Activated T-helper 2 cell treated with anti-CD3 and anti-CD28 coated beads, Interferon-gamma antibody, Interleukin-2, Interleukin-4, amounts not matched to agents 10 μg/mL and 5 μg/mL and 100 μg/mL, durations not matched to agents 14 hours and 24 hours and 36 hours (primary cell): ENCODE data around the gene CXCL3. TPM values are rescaled to one million over a fixed set of nuclear protein-coding genes. Genes with fewer than 3 reads are reported as not detected.

Experiments used
- DNase-seq: peaks from one replicate; pipeline ENCODE4 v3.0.0; 2021; ENCODE audit warnings: low spot score
- H3K27ac Mint-ChIP-seq: one replicate; pipeline ENCODE4 v1.8.0; 2021; ENCODE audit warnings: mixed read lengths
- H3K27me3 Mint-ChIP-seq: one replicate; pipeline ENCODE4 v1.8.0; 2021; ENCODE audit warnings: low read depth, mixed read lengths
- H3K36me3 Mint-ChIP-seq: one replicate; pipeline ENCODE4 v1.8.0; 2021; ENCODE audit warnings: low read depth, mixed read lengths
- H3K4me1 Mint-ChIP-seq: one replicate; pipeline ENCODE4 v1.8.0; 2021; ENCODE audit warnings: low read depth, mixed read lengths
- H3K4me3 Mint-ChIP-seq: one replicate; pipeline ENCODE4 v1.8.0; 2021; ENCODE audit warnings: low read depth, mild to moderate bottlenecking, moderate library complexity, mixed read lengths
- H3K9me3 Mint-ChIP-seq: one replicate; pipeline ENCODE4 v1.8.0; 2021; ENCODE audit warnings: mixed read lengths
- intact Hi-C: fragments of 100-400 bp; cut with micrococcal nuclease; formaldehyde crosslinking; loops from one replicate; pipeline ENCODE4 v1.15.1; 2023
- total RNA-seq: library from RNA; stranded (reverse); gene quantifications from 2 replicates; pipeline ENCODE4 v1.2.3, GENCODE V29; 2022

CXCL3 gene
- total RNA-seq, 1 donor from 2014 or later: 0.14 TPM

DNA sequence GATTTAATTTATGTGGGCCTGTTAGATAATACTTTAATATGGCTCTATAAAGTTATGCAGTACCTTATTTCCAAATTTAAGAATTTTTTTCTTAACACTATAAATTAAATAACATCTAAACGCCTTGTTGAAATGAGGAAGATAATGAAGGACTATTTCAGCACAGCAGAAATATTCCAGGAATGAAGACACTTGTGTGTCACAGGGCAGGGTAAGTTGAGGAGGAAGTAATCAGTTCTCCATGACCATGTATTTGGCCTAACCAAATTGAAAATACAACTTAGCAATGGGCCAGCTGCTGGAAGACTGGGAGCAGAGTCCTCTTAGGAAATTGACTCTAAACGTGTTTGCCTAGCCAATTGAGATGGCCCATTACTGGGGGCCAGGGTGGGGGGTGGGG is 16.9 kb downstream of the CXCL3 start:
- peaks cover 7% of the 10 kb centered on the region for H3K4me1 Mint-ChIP-seq
- H3K27ac Mint-ChIP-seq: no peak overlapping the region
- no peak for DNase-seq
- H3K27me3 Mint-ChIP-seq: no peaks in the 10 kb centered on the region
- H3K9me3 Mint-ChIP-seq: no peaks in the 10 kb centered on the region
- no peaks in the 10 kb centered on the region for H3K36me3 Mint-ChIP-seq
- no peak overlapping the region for H3K4me3 Mint-ChIP-seq
- intact Hi-C loops: no loop called here

DNA sequence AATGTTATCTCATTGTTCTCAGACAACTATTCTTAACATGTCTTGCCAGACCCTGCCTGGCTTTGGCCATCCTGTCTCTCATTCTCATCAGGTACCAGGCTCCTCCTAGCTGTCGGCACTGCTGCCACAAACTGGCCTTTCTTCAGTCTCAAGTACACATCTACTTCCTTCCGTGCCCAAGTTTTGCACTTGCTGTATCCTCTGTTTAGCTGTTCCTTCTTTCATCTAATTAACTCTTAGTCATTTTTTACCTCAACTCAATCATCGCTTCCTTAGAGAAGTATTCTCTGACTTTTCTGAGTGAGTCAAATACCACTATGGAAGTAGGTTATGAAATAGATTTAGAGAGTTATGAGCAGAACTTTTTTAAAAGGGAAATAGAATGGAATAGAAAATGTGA is 19.7 kb downstream of the CXCL3 start:
- H3K27me3 Mint-ChIP-seq: no peaks in the 10 kb centered on the region
- no peaks in the 10 kb centered on the region for H3K36me3 Mint-ChIP-seq
- intact Hi-C loops: loop anchor here (10.0 kb wide), 1 partner anchor 354 kb away; no protein-coding TSS in a partner anchor
- no peak for DNase-seq
- H3K4me1 Mint-ChIP-seq: peaks cover 24% of the 10 kb centered on the region
- no peak overlapping the region for H3K4me3 Mint-ChIP-seq
- H3K27ac Mint-ChIP-seq: no peak overlapping the region
- no peaks in the 10 kb centered on the region for H3K9me3 Mint-ChIP-seq

DNA sequence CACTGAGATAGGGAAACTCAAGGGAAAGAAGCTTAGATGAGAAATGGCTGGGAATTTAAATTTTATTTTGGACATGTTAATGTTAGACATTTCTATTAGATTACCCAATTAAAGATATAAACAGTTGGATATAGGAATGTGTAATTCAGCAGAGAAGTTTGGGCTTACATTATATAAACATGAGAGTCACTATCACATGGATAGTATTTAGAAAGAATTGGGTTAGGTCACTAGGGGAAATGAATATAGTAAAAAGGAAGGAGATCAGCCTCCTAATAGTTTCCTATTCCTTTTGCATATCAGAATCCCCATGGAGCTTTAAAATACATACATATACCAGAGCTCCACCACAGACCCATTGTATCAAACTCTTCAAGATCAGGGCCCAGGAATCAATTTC is 20.4 kb downstream of the CXCL3 start:
- intact Hi-C loops: loop anchor here (10.0 kb wide), 1 partner anchor 353 kb away; no protein-coding TSS in a partner anchor
- no peak for DNase-seq
- H3K27me3 Mint-ChIP-seq: no peaks in the 10 kb centered on the region

DNA sequence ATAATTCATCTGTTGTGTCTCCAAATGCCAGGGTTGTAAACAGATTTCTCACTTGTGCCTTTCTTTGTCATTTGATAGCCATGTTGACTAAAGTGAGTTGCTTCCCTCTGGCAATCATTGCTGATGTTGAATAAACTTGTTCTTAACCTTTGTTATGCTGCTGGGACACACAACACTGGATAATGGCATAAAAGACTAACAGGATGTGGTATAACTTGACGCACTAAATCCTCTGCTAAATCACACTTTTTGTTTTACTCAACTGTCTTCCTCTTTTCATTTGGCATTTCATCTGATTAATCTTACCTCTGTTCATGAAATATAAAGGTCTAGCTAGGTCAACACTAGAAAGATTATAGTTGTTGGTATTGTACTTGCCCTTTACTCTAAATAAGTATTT is 22.4 kb downstream of the CXCL3 start:
- no peaks in the 10 kb centered on the region for H3K9me3 Mint-ChIP-seq
- H3K27ac Mint-ChIP-seq: peak overlapping the region; percentile 69
- H3K27me3 Mint-ChIP-seq: no peaks in the 10 kb centered on the region
- peaks cover 24% of the 10 kb centered on the region for H3K4me1 Mint-ChIP-seq
- no peaks in the 10 kb centered on the region for H3K36me3 Mint-ChIP-seq
- no peak for DNase-seq
- intact Hi-C loops: loop anchor here (10.0 kb wide), 1 partner anchor 351 kb away; no protein-coding TSS in a partner anchor
- no peak overlapping the region for H3K4me3 Mint-ChIP-seq

More for the DNA sequence above, 20.4 kb downstream of the CXCL3 start:
- H3K9me3 Mint-ChIP-seq: no peaks in the 10 kb centered on the region
- H3K27ac Mint-ChIP-seq: no peak overlapping the region
- H3K4me3 Mint-ChIP-seq: no peak overlapping the region
- no peaks in the 10 kb centered on the region for H3K36me3 Mint-ChIP-seq
- H3K4me1 Mint-ChIP-seq: peaks cover 24% of the 10 kb centered on the region

DNA sequence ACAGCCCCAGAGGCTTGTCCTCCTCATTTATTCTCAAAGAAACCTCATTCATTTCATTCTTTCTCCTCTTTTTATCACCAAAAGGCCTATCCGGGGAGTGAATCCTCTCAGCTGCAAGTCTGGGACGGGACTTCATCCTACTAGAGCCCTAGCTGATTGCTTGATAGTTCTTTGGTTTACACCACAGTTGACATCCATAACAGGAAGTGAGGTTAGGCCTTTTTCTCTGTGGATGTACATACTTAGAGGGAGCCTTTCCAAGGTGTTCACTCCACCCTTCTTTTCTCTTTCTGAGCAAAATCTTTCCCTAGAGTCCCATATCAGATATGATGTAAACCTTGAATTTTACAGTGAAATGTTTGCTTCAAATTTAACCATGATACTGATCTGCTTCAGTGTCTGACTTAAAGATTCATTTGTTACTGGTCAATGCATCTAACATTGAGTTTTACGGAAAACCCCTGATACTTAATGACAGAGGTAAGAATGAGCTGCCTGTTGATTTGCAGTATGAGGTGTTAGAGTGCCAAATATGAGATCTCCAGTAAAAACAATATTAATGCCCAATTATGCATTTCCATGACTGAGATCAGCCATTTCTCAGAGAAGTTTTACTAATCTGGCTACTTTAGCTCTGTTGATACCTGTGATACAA is 23.2 kb downstream of the CXCL3 start:
- Mint-ChIP-seq H3K9me3 (no peaks in the 10 kb centered on the region), H3K36me3 (no peaks in the 10 kb centered on the region), H3K4me3 (no peak overlapping the region), H3K27me3 (no peaks in the 10 kb centered on the region), H3K4me1 (peaks cover 24% of the 10 kb centered on the region), H3K27ac (peak overlapping the region; percentile 69)
- no peak for DNase-seq
- intact Hi-C loops: loop anchor here (1.0 to 10.0 kb wide), 2 partner anchors 280 to 350 kb away; no protein-coding TSS in a partner anchor

DNA sequence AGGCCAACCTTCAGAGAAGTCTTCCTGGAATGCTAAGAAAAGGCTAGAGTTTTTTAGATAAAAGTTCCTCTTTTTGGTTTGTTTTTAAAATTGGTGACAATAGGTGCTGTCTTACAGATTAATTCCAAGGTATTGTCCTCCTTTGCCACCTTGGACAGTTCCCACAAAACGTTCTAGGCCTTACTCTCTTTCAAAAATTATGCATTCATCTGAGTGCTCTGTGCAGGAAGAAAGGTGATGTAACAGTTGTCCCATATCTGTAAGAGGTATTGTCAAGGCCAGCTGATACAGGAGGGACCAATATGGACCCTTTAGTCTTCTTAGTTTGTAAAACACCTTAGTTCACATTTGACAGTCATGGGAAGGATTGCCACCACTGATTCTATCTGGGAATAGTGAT is 24.2 kb downstream of the CXCL3 start:
- no peaks in the 10 kb centered on the region for H3K9me3 Mint-ChIP-seq
- intact Hi-C loops: loop anchor here (10.0 kb wide), 1 partner anchor 350 kb away; no protein-coding TSS in a partner anchor
- no peak overlapping the region for H3K4me3 Mint-ChIP-seq
- H3K36me3 Mint-ChIP-seq: no peaks in the 10 kb centered on the region
- DNase-seq: no peak
- peaks cover 24% of the 10 kb centered on the region for H3K4me1 Mint-ChIP-seq
- H3K27me3 Mint-ChIP-seq: no peaks in the 10 kb centered on the region
- no peak overlapping the region for H3K27ac Mint-ChIP-seq

DNA sequence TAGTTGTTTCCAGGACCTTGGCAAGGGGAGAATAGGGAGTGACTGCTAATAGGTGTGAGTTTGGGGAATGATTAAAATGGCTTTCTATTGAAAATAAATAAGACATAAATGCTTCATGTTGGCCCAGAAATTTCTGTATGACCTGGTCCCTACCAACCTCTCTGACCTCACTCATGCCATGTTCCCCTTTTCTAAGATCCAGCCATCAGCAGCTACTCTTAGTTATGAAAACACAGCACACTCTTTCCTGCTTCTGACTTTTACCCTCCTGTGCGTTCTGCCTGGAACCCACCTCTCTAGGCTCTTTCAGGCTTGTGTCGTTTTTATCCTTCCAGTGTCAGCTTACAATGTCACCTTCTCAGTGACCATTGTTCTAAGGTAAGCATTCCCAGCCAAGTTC is 25.2 kb downstream of the CXCL3 start:
- H3K9me3 Mint-ChIP-seq: no peaks in the 10 kb centered on the region
- H3K4me3 Mint-ChIP-seq: no peak overlapping the region
- H3K27me3 Mint-ChIP-seq: no peaks in the 10 kb centered on the region
- H3K4me1 Mint-ChIP-seq: peaks cover 20% of the 10 kb centered on the region
- no peak overlapping the region for H3K27ac Mint-ChIP-seq
- intact Hi-C loops: loop anchor here (10.0 kb wide), 1 partner anchor 348 kb away; no protein-coding TSS in a partner anchor
- no peak for DNase-seq
- H3K36me3 Mint-ChIP-seq: no peaks in the 10 kb centered on the region

DNA sequence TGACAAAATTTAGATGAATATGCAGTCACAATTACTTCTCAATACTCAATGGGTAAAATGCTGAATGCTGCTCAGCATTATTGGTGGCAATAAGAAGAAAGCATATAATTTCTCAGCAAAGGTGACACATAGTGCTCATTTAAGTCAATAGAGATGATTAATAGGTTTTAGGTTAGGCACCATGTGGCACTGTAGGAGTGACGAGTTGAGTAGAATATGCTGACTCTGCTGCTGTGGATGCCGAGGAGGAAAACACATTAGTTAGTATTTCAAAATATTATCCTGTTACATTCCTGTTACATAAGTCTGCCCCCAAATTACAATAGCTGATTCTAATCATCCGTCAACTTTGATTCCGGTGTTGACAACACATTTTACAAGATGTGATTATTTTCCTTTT is 26.4 kb downstream of the CXCL3 start:
- no peak for DNase-seq
- Mint-ChIP-seq H3K27me3 (no peaks in the 10 kb centered on the region), H3K4me1 (peaks cover 20% of the 10 kb centered on the region), H3K4me3 (no peak overlapping the region), H3K36me3 (no peaks in the 10 kb centered on the region), H3K9me3 (no peaks in the 10 kb centered on the region), H3K27ac (no peak overlapping the region)
- intact Hi-C loops: loop anchor here (10.0 kb wide), 1 partner anchor 347 kb away; no protein-coding TSS in a partner anchor

DNA sequence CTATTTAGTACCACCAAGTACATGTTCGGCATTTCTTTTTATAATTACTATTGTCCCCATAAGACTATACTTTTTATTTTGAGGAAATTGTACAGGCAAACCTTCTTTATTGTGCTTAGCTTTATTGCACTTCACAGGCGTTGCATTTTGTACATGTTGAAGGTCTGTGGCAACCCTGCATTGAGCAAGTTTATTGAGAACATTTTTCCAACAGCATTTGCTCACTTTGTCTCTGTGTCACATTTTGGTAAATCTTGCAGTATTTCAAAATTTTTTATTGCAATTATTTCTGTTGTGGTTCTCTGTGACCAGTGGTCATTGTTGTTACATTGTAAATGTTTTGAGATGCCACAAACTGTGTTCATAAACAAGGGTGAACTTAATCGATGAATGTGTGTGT is 29.2 kb downstream of the CXCL3 start:
- DNase-seq: no peak
- H3K9me3 Mint-ChIP-seq: no peaks in the 10 kb centered on the region
- intact Hi-C loops: no loop called here
- H3K36me3 Mint-ChIP-seq: no peaks in the 10 kb centered on the region
- no peaks in the 10 kb centered on the region for H3K4me1 Mint-ChIP-seq
- no peak overlapping the region for H3K4me3 Mint-ChIP-seq
- no peaks in the 10 kb centered on the region for H3K27me3 Mint-ChIP-seq
- H3K27ac Mint-ChIP-seq: no peak overlapping the region

DNA sequence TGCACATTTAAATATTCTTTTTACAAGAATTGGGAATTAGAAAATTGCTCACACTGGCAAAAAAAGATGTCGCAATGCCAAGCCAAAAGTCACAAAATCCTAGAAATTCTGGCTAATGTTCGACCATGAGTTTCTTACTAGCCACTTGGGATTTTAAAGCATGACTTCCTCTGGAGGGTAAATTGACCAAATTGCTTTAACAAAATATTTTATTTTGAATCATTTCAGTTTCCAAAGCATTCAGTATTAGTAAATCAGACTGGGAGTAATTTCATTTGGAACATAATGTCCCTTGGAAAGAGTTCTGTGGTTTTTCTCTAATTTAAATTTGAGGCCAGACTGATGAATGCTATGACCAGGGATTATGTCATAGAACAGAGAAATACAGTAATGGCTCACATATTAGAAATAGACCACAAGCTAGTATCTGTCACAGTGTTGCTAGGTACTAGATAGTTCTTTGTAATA is 32.4 kb downstream of the CXCL3 start:
- intact Hi-C loops: no loop called here
- Mint-ChIP-seq H3K4me3 (no peak overlapping the region), H3K4me1 (no peaks in the 10 kb centered on the region), H3K27me3 (no peaks in the 10 kb centered on the region), H3K9me3 (no peaks in the 10 kb centered on the region), H3K36me3 (no peaks in the 10 kb centered on the region), H3K27ac (no peak overlapping the region)
- no peak for DNase-seq

DNA sequence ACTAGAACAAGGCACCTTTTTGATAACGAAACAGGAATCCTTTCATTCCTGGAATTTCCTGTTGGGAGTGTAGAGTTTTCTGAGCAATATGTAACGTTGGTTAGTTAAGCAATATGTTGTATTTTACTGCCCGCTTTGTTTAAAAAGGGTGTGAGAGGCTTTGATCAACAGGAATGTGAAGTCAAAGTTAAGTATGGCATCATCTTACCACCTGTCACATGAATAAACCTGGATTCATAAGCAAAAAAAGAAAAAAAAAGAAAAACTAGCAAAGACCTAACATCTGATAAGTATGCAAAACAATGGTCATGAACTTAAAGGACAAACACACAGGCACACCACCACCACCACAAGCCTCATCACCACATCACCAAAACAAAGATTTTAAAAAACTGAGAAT is 33.0 kb downstream of the CXCL3 start:
- intact Hi-C loops: no loop called here
- H3K9me3 Mint-ChIP-seq: no peaks in the 10 kb centered on the region

DNA sequence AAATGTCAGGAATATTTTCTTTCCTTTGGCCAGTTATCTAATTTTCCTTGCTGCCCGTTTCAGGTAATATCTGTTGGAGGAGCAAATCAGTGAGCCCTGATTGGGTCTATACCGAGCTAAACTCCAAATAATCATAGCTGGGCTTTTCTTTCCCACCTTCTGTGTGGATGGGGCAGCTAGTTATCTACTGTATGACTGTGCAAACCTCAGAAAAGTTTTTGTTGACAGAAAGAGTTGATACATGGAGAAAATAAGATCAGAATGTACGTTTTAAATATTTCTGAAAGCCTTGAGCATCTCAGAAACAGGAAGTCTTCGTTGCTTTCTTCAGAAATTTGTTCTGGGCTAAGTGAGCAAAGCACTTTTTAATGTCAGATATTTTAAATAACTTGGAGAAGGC is 33.8 kb downstream of the CXCL3 start:
- H3K4me3 Mint-ChIP-seq: no peak overlapping the region
- H3K4me1 Mint-ChIP-seq: no peaks in the 10 kb centered on the region
- no peak for DNase-seq
- H3K27ac Mint-ChIP-seq: no peak overlapping the region
- no peaks in the 10 kb centered on the region for H3K27me3 Mint-ChIP-seq
- no peaks in the 10 kb centered on the region for H3K9me3 Mint-ChIP-seq
- no peaks in the 10 kb centered on the region for H3K36me3 Mint-ChIP-seq
- intact Hi-C loops: no loop called here

More for the DNA sequence above, 33.0 kb downstream of the CXCL3 start:
- Mint-ChIP-seq H3K4me3 (no peak overlapping the region), H3K36me3 (no peaks in the 10 kb centered on the region), H3K27ac (no peak overlapping the region), H3K4me1 (no peaks in the 10 kb centered on the region), H3K27me3 (no peaks in the 10 kb centered on the region)
- no peak for DNase-seq

DNA sequence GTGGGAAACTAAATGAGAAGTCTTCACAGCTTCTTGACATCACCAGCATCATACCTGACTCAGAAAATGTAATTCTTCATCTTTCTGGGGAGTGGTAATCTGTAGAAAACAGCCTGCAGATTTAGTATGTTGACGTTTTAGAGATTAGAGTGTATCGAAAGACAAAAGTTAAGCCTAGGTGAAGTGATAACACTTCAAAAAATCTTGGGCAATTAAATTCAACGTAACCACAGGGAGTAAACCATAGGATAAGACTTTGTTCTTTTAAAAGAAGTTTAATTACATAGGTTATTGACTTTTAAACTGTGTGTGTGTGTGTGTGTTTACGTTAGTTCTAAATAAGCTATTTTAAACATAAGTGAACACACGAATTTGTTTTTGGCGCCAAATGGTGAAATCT is 38.2 kb downstream of the CXCL3 start:
- H3K9me3 Mint-ChIP-seq: no peaks in the 10 kb centered on the region
- H3K27me3 Mint-ChIP-seq: peaks cover 22% of the 10 kb centered on the region
- intact Hi-C loops: no loop called here
- no peak overlapping the region for H3K4me3 Mint-ChIP-seq
- H3K4me1 Mint-ChIP-seq: no peaks in the 10 kb centered on the region
- H3K36me3 Mint-ChIP-seq: no peaks in the 10 kb centered on the region
- no peak for DNase-seq
- no peak overlapping the region for H3K27ac Mint-ChIP-seq
